HL-60 (cell line): ENCODE data around the gene ZNF365.

ENCODE experiments used
- CTCF ChIP-seq: IDR thresholded peaks from one replicate; pipeline ENCODE4 v1.5.1; 2011; ENCODE audit warnings: low read length, control low read depth, inconsistent platforms; ENCODE audit not compliant: insufficient read depth
- GABPA ChIP-seq: IDR thresholded peaks from 2 replicates; pipeline ENCODE4 v1.6.1; 2012; ENCODE audit warnings: low read depth
- POLR2AphosphoS5 ChIP-seq: IDR thresholded peaks from 2 replicates; pipeline ENCODE4 v1.6.1; 2012; ENCODE audit warnings: low read depth
- TF ChIP-seq, protein P1 (sequence below): IDR thresholded peaks from 2 replicates; pipeline ENCODE4 v1.6.1; 2012; ENCODE audit warnings: low read depth; ENCODE audit not compliant: insufficient replicate concordance

- TF ChIP-seq CTCF (no peak), GABPA (no peak), POLR2AphosphoS5 (no peak)
- TF ChIP-seq, protein P1, sequence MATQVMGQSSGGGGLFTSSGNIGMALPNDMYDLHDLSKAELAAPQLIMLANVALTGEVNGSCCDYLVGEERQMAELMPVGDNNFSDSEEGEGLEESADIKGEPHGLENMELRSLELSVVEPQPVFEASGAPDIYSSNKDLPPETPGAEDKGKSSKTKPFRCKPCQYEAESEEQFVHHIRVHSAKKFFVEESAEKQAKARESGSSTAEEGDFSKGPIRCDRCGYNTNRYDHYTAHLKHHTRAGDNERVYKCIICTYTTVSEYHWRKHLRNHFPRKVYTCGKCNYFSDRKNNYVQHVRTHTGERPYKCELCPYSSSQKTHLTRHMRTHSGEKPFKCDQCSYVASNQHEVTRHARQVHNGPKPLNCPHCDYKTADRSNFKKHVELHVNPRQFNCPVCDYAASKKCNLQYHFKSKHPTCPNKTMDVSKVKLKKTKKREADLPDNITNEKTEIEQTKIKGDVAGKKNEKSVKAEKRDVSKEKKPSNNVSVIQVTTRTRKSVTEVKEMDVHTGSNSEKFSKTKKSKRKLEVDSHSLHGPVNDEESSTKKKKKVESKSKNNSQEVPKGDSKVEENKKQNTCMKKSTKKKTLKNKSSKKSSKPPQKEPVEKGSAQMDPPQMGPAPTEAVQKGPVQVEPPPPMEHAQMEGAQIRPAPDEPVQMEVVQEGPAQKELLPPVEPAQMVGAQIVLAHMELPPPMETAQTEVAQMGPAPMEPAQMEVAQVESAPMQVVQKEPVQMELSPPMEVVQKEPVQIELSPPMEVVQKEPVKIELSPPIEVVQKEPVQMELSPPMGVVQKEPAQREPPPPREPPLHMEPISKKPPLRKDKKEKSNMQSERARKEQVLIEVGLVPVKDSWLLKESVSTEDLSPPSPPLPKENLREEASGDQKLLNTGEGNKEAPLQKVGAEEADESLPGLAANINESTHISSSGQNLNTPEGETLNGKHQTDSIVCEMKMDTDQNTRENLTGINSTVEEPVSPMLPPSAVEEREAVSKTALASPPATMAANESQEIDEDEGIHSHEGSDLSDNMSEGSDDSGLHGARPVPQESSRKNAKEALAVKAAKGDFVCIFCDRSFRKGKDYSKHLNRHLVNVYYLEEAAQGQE: no peak
These were observed 19.1 kb downstream of the ZNF365 start for GRCh38 chr10:62393237-62393636.
